Panc1 (cell line): ENCODE data around the gene AIF1. TPM values are rescaled to one million over a fixed set of nuclear protein-coding genes. Genes with fewer than 3 reads are reported as not detected.

Experiments
- ATAC-seq: fragments of 200-7000 bp; cut with Tn5 transposase; 2 replicates; pipeline ENCODE4 v1.9.1; 2020; ENCODE audit warnings: mild to moderate bottlenecking, moderate library complexity
- BruUV-seq: library from RNA; stranded (reverse); fragments of 400-500 nt; replicated peaks from 2 replicates; lab custom pipeline; 2021; lab: Mats Ljungman, UMichigan
- CTCF ChIA-PET: fragments of 300-600 bp; sonication (Branson Sonifier 250); formaldehyde crosslinking; loops from one replicate; lab custom pipeline; 2022; ENCODE audit warnings: antibody characterized with exemption; lab: Charles Lee
- POLR2A ChIA-PET: fragments of 300-600 bp; sonication (Branson Sonifier 250); formaldehyde crosslinking; loops from one replicate; lab custom pipeline; 2022; ENCODE audit warnings: antibody characterized with exemption; lab: Charles Lee
- DNase-seq: peaks from one replicate; pipeline ENCODE4 v3.0.0-alpha.2; 2010; ENCODE audit warnings: low read depth, low spot score
- H3K27ac ChIP-seq: 2 replicates; pipeline ENCODE4 v1.5.1; 2011; ENCODE audit warnings: mild to moderate bottlenecking, low read length, inconsistent platforms
- H3K27me3 ChIP-seq: fragments of 200-500 bp; sonication (Bioruptor generic); 2 replicates; pipeline ENCODE4 v1.6.0; 2014; ENCODE audit warnings: low read length, inconsistent platforms; ENCODE audit not compliant: control insufficient read depth, insufficient read depth
- H3K36me3 ChIP-seq: fragments of 200-500 bp; sonication (Bioruptor generic); 2 replicates; pipeline ENCODE4 v1.5.1; 2014; ENCODE audit warnings: inconsistent platforms, mild to moderate bottlenecking, low read length, moderate library complexity; ENCODE audit not compliant: control insufficient read depth, insufficient read depth
- H3K4me1 ChIP-seq: 2 replicates; pipeline ENCODE4 v1.5.1; 2011; ENCODE audit warnings: inconsistent platforms, mild to moderate bottlenecking, low read length, moderate library complexity; ENCODE audit not compliant: control insufficient read depth, insufficient read depth
- H3K4me3 ChIP-seq, 2 experiments: 2 replicates each; pipeline ENCODE4 v1.5.1; 2011 to 2012; ENCODE audit warnings: low read depth in 2 of 2, low read length in 2 of 2, mild to moderate bottlenecking in 2 of 2, inconsistent platforms in 1 of 2, moderate library complexity in 1 of 2
- H3K9me3 ChIP-seq: fragments of 200-500 bp; sonication (Bioruptor generic); 2 replicates; pipeline ENCODE4 v1.5.1; 2014; ENCODE audit warnings: low read depth, mild to moderate bottlenecking, inconsistent platforms, low read length, moderate library complexity; ENCODE audit not compliant: control insufficient read depth, insufficient read depth
- POLR2AphosphoS5 ChIP-seq: IDR thresholded peaks from 2 replicates; pipeline ENCODE4 v1.6.1; 2012; ENCODE audit warnings: mild to moderate bottlenecking, low read depth, low read length, moderate library complexity
- SIN3A ChIP-seq: IDR thresholded peaks from 2 replicates; pipeline ENCODE4 v1.6.1; 2012; ENCODE audit warnings: low read depth, mild to moderate bottlenecking, low read length, moderate library complexity, borderline replicate concordance; ENCODE audit not compliant: insufficient read depth
- TCF7L2 ChIP-seq: IDR thresholded peaks from 2 replicates; pipeline ENCODE4 v1.6.1; 2011; ENCODE audit warnings: mild to moderate bottlenecking, low read depth, low read length, inconsistent platforms
- in situ Hi-C: cut with HindIII; loops from 2 replicates; pipeline ENCODE4 v1.10.0; 2016; ENCODE audit warnings: low sequenced_read_pairs, low pct_unique_long_range_greater_than_20kb
- intact Hi-C: fragments of 100-400 bp; cut with micrococcal nuclease; formaldehyde crosslinking; loops from one replicate; pipeline ENCODE4 v1.10.0; 2022; ENCODE audit not compliant: unreplicated experiment
- total RNA-seq: library from RNA; stranded (reverse); gene quantifications from one replicate; pipeline ENCODE4 v1.2.1, GENCODE V29; 2021; ENCODE audit not compliant: unreplicated experiment
- TF ChIP-seq, protein P1 (sequence below), 2 experiments: IDR thresholded peaks; 2 replicates each; pipeline ENCODE4 v1.6.1; 2011 to 2012; ENCODE audit warnings: low read depth in 2 of 2, control low read depth in 1 of 2, low read length in 1 of 2, mild to moderate bottlenecking in 1 of 2, moderate library complexity in 1 of 2; ENCODE audit not compliant: insufficient read depth in 1 of 2
- TF ChIP-seq, protein P2 (sequence below): fragments of 450-650 bp; IDR thresholded peaks from 2 replicates; pipeline ENCODE4 v1.5.1; 2017; ENCODE audit warnings: mild to moderate bottlenecking

The AIF1 gene
- total RNA-seq, 1 experiment from 2014 or later, result 0.44 TPM

- POLR2A ChIA-PET, result interaction anchor here (0.8 kb wide), 1 partner anchor 50 kb away, joined by 3 read pairs; no protein-coding TSS in a partner anchor
- intact Hi-C loops (no loop called here), in situ Hi-C loops (no loop called here)
- CTCF ChIA-PET, result no interaction called here
- peaks cover 44% of the 10 kb centered on the region for H3K36me3 ChIP-seq
- TF ChIP-seq, protein P1, sequence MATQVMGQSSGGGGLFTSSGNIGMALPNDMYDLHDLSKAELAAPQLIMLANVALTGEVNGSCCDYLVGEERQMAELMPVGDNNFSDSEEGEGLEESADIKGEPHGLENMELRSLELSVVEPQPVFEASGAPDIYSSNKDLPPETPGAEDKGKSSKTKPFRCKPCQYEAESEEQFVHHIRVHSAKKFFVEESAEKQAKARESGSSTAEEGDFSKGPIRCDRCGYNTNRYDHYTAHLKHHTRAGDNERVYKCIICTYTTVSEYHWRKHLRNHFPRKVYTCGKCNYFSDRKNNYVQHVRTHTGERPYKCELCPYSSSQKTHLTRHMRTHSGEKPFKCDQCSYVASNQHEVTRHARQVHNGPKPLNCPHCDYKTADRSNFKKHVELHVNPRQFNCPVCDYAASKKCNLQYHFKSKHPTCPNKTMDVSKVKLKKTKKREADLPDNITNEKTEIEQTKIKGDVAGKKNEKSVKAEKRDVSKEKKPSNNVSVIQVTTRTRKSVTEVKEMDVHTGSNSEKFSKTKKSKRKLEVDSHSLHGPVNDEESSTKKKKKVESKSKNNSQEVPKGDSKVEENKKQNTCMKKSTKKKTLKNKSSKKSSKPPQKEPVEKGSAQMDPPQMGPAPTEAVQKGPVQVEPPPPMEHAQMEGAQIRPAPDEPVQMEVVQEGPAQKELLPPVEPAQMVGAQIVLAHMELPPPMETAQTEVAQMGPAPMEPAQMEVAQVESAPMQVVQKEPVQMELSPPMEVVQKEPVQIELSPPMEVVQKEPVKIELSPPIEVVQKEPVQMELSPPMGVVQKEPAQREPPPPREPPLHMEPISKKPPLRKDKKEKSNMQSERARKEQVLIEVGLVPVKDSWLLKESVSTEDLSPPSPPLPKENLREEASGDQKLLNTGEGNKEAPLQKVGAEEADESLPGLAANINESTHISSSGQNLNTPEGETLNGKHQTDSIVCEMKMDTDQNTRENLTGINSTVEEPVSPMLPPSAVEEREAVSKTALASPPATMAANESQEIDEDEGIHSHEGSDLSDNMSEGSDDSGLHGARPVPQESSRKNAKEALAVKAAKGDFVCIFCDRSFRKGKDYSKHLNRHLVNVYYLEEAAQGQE (IDR thresholded peaks at IDR 0.05; ENCODE audit: insufficient read depth in 1 of 2, low read depth in 2 of 2, low read length in 1 of 2), result no peak
- no peak for TF ChIP-seq TCF7L2
- TF ChIP-seq POLR2AphosphoS5, result no peak
- no peaks in the 10 kb centered on the region for H3K27me3 ChIP-seq
- no peak for ATAC-seq
- no peak overlapping the region for H3K27ac ChIP-seq
- peaks cover 12% of the 10 kb centered on the region for H3K4me1 ChIP-seq
- no peaks in the 10 kb centered on the region for H3K9me3 ChIP-seq
- no TSS peak for BruUV-seq
- DNase-seq, result no peak
- H3K4me3 ChIP-seq, result no peak overlapping the region
Measured at GRCh38 chr6:31624070-31624469, 9.0 kb downstream of the AIF1 start.

- Histone ChIP-seq H3K9me3 (no peaks in the 10 kb centered on the region), H3K4me1 (peaks cover 11% of the 10 kb centered on the region), H3K27me3 (no peaks in the 10 kb centered on the region), H3K27ac (no peak overlapping the region), H3K4me3 (no peak overlapping the region), H3K36me3 (peaks cover 51% of the 10 kb centered on the region)
- DNase-seq (no peak), ATAC-seq (no peak)
- ChIA-PET POLR2A (no interaction called here), CTCF (no interaction called here)
- in situ Hi-C loops, result no loop called here
- BruUV-seq, result no TSS peak
- intact Hi-C loops, result no loop called here
- TF ChIP-seq TCF7L2 (no peak), POLR2AphosphoS5 (no peak), SIN3A (no peak)
- TF ChIP-seq, protein P2, sequence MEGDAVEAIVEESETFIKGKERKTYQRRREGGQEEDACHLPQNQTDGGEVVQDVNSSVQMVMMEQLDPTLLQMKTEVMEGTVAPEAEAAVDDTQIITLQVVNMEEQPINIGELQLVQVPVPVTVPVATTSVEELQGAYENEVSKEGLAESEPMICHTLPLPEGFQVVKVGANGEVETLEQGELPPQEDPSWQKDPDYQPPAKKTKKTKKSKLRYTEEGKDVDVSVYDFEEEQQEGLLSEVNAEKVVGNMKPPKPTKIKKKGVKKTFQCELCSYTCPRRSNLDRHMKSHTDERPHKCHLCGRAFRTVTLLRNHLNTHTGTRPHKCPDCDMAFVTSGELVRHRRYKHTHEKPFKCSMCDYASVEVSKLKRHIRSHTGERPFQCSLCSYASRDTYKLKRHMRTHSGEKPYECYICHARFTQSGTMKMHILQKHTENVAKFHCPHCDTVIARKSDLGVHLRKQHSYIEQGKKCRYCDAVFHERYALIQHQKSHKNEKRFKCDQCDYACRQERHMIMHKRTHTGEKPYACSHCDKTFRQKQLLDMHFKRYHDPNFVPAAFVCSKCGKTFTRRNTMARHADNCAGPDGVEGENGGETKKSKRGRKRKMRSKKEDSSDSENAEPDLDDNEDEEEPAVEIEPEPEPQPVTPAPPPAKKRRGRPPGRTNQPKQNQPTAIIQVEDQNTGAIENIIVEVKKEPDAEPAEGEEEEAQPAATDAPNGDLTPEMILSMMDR, result no peak
- TF ChIP-seq, protein P1 (IDR thresholded peaks at IDR 0.05; ENCODE audit: insufficient read depth in 1 of 2, low read depth in 2 of 2, low read length in 1 of 2), result no peak
Measured at GRCh38 chr6:31626952-31627351, 11.9 kb downstream of the AIF1 start.
